Stimulated activated effector memory CD8-positive, alpha-beta T cell treated with anti-CD3 and anti-CD28 coated beads, Interleukin-12 subunit alpha, Interleukin-12 subunit beta, amount 100 ng/mL, for 72 hours (primary cell): ENCODE results near the gene UBE2J2.

ENCODE experiments used
- ATAC-seq: fragments of 150-1000 bp; cut with Tn5 transposase; 2 replicates; pipeline ENCODE4 v1.10.0; 2021
- DNase-seq, 2 donors: peaks; one replicate each; pipeline ENCODE4 v3.0.0; 2021 to 2022; ENCODE audit warnings: low spot score in 2 of 2
- H3K27ac Mint-ChIP-seq: one replicate; pipeline ENCODE4 v1.8.0; 2022; ENCODE audit warnings: mild to moderate bottlenecking, mixed read lengths
- H3K36me3 Mint-ChIP-seq: one replicate; pipeline ENCODE4 v1.8.0; 2022; ENCODE audit warnings: mild to moderate bottlenecking, mixed read lengths
- H3K4me1 Mint-ChIP-seq: one replicate; pipeline ENCODE4 v1.8.0; 2022; ENCODE audit warnings: mixed read lengths
- H3K4me3 Mint-ChIP-seq: one replicate; pipeline ENCODE4 v1.8.0; 2022; ENCODE audit warnings: mild to moderate bottlenecking, mixed read lengths
- H3K9me3 Mint-ChIP-seq: one replicate; pipeline ENCODE4 v1.8.0; 2022; ENCODE audit warnings: mixed read lengths

UBE2J2 gene

DNA sequence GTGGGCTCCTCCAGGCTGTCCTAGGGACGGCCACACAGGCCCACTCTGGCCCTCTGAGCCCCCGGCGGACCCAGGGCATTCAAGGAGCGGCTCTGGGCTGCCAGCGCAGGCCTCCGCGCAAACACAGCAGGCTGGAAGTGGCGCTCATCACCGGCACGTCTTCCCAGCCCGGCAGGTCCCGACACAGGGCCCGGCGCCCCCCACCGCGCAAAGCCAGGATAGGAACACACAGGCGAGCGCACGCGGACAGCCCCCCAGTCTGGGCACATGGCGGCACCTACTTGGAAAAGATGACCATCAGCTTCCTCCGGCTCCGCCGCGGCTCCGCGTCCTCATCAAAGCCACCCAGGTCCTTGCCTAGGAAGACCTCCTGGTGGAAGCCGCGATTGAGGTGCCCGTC lies 45.5 kb downstream of the UBE2J2 start:
- Mint-ChIP-seq H3K27ac (no peak overlapping the region), H3K4me1 (peaks cover 36% of the 10 kb centered on the region), H3K4me3 (no peak overlapping the region), H3K9me3 (no peaks in the 10 kb centered on the region), H3K36me3 (peaks cover 76% of the 10 kb centered on the region)
- ATAC-seq (no peak), DNase-seq (no peak)

DNA sequence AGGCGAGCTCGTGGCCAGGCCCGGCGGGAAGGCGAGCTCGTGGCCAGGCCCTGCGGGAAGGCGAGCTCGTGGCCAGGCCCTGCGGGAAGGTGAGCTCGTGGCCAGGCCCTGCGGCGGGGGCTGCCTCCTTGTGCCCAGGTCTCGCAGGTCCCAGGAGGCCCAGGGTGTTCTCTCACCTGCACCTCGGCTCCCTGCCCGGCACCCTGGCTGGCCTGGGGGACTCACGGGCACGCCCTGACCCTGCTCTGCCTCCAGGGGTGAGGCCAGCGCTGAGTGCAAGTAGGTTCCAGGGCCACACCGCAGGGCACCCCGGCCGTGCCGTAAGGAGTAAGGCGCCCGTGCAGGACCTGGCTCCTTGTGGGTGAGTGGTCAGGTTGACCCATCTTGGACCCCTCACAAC lies 46.3 kb downstream of the UBE2J2 start:
- no peak for ATAC-seq
- Mint-ChIP-seq H3K27ac (no peak overlapping the region), H3K36me3 (peaks cover 84% of the 10 kb centered on the region), H3K4me1 (peaks cover 42% of the 10 kb centered on the region), H3K4me3 (no peak overlapping the region), H3K9me3 (no peaks in the 10 kb centered on the region)
- DNase-seq, result no peak

DNA sequence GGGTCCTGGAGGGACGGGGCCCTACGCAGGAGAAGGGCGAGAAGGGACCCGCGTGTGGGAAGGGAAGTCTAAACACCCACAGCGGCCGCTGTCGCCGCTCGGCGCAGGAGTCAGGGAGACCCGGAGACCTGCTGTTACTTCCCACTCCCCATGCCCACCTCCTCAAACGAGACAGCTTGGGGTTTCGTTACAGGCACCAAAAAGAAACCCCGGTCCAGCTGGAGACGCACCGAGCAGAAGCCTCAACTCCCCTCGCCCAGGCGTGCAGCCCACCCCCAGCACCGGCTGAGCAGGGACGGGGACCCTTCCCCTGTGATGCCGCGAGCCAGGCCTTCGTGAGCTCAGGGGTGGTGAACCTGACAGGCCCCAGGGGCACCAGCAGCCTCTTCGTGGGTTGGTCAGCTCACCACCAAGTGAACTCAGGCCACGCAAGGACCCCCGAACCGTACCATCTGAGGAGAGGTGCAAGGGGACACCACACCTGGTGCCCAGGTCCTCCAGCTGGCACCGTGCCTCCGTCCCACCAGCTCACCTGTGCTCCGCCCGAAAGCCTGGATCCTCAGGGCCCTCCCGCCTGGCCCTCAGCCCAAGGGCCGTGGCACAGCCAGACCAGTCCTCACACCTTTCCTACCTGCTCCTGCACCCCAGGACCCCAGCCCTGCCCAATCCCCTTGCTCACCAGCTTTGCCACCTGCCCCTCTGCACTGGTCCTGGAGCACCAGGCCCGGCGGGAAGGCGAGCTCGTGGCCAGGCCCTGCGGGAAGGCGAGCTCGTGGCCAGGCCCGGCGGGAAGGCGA lies 46.9 kb downstream of the UBE2J2 start:
- DNase-seq (no peak), ATAC-seq (no peak)
- H3K4me1 Mint-ChIP-seq, result peaks cover 42% of the 10 kb centered on the region
- no peaks in the 10 kb centered on the region for H3K9me3 Mint-ChIP-seq
- H3K4me3 Mint-ChIP-seq, result no peak overlapping the region
- H3K27ac Mint-ChIP-seq, result no peak overlapping the region
- peaks cover 91% of the 10 kb centered on the region for H3K36me3 Mint-ChIP-seq

DNA sequence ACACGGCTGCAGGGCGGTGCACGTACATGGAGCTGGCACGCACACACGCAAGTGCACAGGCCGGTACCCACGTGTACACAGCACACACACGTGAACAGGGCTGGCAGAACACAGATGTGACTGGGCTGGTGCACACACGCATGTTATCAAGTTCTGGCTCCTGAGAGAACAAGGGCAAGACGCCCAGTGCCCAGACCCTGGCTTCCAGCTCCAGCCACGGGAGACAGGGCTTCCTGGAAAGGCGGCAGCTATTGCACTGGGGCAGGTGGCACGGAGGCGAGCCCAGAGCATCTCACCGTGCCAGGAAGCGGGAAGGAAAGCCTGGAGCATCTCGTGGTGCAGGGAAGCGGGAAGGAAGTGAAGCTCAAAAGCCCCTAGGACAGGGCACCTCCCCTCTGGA lies 47.7 kb downstream of the UBE2J2 start:
- Mint-ChIP-seq H3K4me1 (peaks cover 43% of the 10 kb centered on the region), H3K27ac (no peak overlapping the region), H3K36me3 (peaks cover 92% of the 10 kb centered on the region), H3K4me3 (no peak overlapping the region), H3K9me3 (no peaks in the 10 kb centered on the region)
- ATAC-seq (no peak), DNase-seq (no peak)

DNA sequence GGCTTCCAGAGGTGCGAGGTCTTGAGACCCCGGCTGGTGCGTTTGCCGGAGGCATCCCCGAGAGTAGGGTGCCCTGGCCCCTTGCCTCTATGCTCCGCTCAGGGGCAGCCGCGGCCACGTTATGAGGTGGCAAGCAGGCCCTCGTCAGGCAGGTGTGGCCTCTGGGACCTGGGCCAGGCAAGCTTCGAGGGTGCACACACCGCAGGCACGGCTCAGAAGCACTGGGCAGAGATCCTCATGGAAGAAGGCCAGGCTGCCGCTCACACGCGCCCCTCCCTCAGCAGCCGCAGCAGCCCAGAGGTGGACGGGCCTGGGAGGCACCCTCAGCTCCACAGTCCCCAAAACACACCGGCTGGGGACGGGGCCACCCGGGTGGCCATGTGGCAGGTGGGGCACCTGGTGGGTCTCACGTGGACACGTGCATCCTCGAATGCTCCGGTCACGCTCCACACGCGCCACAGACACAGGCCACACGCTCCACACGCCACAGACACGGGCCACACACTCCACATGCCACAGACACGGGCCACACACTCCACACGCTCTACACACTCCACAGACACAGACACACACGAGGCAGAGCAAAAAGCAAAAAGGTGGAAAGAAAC lies 48.3 kb downstream of the UBE2J2 start:
- H3K27ac Mint-ChIP-seq, result no peak overlapping the region
- no peak for ATAC-seq
- no peak for DNase-seq
- H3K4me1 Mint-ChIP-seq, result peaks cover 43% of the 10 kb centered on the region
- H3K4me3 Mint-ChIP-seq, result no peak overlapping the region
- H3K9me3 Mint-ChIP-seq, result no peaks in the 10 kb centered on the region
- H3K36me3 Mint-ChIP-seq, result peaks cover 92% of the 10 kb centered on the region

DNA sequence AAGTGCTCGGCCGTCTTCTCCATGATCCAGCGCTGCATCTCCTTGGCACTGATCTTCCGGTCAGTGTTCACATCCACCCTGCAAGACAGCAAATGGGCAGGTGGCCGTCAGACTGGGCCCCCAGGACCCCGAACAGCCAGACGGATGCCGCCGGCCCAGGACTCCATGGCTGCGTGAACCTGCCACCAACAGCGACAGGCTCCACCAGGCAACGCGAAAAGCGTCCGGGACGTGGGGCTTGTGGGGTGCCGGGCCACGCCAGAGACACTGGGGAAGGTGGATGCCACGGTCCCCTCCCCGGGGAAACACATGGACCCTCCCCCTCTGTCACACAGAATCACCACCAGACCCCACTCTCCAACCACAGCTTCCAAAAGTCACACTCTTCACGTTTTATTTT lies 49.8 kb downstream of the UBE2J2 start:
- no peak overlapping the region for H3K4me3 Mint-ChIP-seq
- H3K9me3 Mint-ChIP-seq, result no peaks in the 10 kb centered on the region
- no peak for ATAC-seq
- H3K36me3 Mint-ChIP-seq, result peaks cover 92% of the 10 kb centered on the region
- peaks cover 38% of the 10 kb centered on the region for H3K4me1 Mint-ChIP-seq
- DNase-seq, result no peak
- peak overlapping the region; percentile 81 for H3K27ac Mint-ChIP-seq

DNA sequence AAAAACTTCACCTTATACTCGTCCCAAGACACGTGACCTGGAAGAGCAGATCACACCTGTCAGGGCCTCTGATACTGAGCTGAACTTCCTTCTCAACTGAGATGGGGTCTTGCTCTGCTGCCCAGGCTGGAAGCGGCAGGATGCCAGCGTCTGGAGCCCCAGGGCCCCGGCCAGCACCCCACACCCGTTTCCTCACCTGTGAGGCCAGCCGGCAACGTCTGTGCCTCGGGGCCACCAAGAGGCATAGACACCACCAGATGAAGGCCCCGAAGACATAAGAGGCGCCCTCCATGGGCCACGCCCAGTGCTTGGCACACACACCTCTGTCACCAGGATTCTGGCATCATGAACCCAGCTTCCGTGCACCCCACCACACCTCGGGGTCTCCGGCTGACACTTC lies 50.3 kb downstream of the UBE2J2 start:
- H3K9me3 Mint-ChIP-seq, result no peaks in the 10 kb centered on the region
- H3K4me1 Mint-ChIP-seq, result peaks cover 38% of the 10 kb centered on the region
- ATAC-seq (no peak), DNase-seq (no peak)
- H3K4me3 Mint-ChIP-seq, result no peak overlapping the region
- H3K36me3 Mint-ChIP-seq, result peaks cover 92% of the 10 kb centered on the region
- peak overlapping the region; percentile 81 for H3K27ac Mint-ChIP-seq

DNA sequence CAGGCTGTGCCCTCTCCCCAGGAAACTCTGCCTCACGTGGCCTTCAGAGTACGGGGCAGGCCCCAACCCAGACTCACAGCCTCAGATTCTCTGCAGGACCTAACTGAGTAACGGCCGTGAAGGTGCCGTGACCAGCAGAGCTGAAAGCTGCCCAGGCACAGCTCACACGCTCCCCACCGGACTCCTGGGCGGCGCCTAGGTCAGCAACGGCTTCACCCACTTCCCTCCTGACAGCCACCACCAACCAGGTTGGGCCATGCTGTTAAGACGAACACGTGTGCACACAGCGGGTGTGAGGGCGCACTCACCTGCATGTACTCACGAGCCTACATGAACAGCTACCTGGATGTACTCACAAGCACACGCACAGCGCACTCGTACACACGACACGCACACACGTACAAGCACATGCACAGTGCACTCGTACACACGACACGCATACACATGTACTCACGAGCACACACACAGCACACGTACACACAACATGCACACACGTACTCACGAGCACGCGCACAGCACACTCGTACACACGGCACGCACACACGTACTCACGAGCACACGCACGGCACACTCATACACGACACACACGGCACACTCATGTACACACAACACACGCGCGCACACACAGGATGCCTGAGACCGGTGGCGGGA lies 51.0 kb downstream of the UBE2J2 start:
- no peak for ATAC-seq
- Mint-ChIP-seq H3K36me3 (peaks cover 93% of the 10 kb centered on the region), H3K4me1 (peaks cover 38% of the 10 kb centered on the region), H3K4me3 (no peak overlapping the region), H3K27ac (peak overlapping the region; percentile 81), H3K9me3 (no peaks in the 10 kb centered on the region)
- no peak for DNase-seq

DNA sequence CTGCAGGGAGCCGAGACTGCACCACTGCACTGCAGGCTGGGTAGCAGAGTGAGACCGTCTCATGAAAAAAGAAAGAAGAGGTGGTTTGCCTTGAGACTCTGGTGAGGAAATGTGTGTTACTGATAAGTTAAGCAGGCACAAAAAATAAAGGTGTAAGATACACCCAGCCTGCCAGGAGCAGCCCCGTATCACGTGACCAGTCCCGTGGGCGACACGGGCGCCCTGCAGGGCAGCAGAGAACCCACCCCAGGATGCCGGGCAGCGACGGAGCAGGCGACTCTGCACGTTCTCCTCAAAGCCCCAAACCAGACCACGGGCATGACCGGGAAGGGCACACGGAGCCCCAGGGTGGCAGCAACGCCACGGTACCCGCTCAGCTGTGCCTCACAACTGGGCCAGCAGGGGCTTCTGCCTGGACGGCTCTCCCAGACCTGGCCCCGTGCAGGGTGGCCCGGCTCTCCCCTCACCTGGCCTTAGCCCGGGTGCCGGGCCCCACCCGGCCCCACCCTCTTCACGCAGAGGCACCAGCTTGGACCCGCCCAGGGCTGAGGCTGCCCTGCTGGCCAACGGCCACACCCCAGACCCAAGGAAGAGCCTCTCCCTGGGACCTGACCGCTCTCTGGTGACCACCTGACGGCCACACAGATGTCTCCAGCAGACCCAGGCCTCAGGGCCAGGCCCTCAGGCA lies 51.6 kb downstream of the UBE2J2 start:
- ATAC-seq (no peak), DNase-seq (no peak)
- Mint-ChIP-seq H3K4me1 (peaks cover 38% of the 10 kb centered on the region), H3K4me3 (no peak overlapping the region), H3K36me3 (peaks cover 94% of the 10 kb centered on the region), H3K27ac (peak overlapping the region; percentile 81), H3K9me3 (no peaks in the 10 kb centered on the region)

DNA sequence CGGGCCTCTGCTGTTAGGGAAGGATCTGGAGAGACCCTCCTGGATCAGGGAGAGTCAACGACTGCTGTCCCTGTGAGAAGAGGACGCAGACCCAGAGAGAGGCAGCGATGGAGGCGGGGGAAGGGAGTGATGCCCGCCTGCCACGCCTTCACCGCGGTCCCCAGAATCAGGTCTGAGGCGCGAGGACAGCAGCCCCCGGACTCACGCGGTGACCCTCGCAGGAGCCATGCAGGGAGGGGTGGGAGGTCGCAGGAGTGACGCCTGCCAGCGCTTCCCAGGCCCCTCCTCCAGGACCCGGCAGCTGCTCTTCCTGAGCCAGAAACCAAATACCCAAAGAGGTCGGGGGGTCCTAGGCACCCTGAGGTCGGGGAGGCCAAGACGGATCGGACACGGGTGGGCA lies 53.5 kb downstream of the UBE2J2 start:
- peaks cover 95% of the 10 kb centered on the region for H3K36me3 Mint-ChIP-seq

DNA sequence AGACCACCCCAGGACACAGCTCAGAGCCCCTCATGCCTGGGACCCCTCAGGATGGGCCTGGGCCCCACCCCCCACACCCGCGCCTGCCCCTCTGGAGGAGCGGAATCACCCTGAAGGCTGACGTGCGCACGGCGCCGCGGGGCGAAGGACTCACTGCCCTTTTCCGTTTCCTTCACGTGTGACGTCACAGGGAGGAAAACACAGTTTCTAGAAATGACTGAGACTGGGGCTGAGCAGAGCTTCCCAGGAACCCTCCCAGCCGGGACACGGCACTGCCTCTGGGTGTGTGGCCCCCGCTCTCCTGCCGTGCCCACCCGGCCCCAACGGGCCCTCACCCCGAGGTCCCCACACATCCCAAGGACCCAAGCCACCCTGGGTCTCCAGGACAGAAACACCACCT lies 54.3 kb downstream of the UBE2J2 start:
- Mint-ChIP-seq H3K4me1 (peaks cover 50% of the 10 kb centered on the region), H3K36me3 (peaks cover 100% of the 10 kb centered on the region), H3K27ac (peak overlapping the region; percentile 93), H3K9me3 (no peaks in the 10 kb centered on the region), H3K4me3 (peak overlapping the region; percentile 93)
- ATAC-seq (peak; percentile 57), DNase-seq (no peak)

More for the DNA sequence above, 53.5 kb downstream of the UBE2J2 start:
- peak overlapping the region; percentile 93 for H3K27ac Mint-ChIP-seq
- H3K9me3 Mint-ChIP-seq, result no peaks in the 10 kb centered on the region
- ATAC-seq, result no peak
- peak overlapping the region; percentile 93 for H3K4me3 Mint-ChIP-seq
- peaks cover 48% of the 10 kb centered on the region for H3K4me1 Mint-ChIP-seq
- no peak for DNase-seq

DNA sequence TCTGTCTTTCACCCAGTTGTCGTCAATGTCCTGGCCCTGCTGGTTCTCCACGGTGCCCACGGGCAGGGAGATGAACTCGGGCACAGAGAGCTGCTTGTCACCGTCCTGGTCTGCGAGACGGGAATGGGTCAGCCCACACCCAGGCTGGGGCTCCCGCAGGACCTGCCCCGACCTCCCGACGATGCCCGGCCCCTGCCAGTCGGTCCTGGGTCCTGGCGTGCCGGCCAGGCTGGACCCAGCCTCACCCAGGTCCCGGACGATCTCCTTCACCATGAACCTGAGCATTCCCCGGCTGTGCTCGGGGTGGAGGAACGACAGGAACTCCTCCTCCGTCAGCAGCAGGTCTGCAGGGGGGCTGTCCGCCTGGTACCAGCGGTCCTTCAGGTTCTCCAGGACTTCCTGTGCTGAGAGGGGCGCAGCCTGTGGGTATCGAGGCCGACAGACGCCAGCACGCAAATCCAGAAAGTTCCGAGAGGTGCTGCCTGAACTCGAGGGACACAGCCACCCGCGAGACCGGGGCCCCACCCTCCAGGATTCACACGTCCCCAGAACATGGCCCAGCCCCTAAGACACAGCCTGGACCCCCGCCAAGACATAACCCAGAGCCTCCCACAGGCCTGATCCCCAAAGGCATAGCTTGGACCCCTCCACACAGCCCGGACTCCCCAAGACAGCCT lies 55.0 kb downstream of the UBE2J2 start:
- peak overlapping the region; percentile 93 for H3K4me3 Mint-ChIP-seq
- H3K36me3 Mint-ChIP-seq, result peaks cover 98% of the 10 kb centered on the region

DNA sequence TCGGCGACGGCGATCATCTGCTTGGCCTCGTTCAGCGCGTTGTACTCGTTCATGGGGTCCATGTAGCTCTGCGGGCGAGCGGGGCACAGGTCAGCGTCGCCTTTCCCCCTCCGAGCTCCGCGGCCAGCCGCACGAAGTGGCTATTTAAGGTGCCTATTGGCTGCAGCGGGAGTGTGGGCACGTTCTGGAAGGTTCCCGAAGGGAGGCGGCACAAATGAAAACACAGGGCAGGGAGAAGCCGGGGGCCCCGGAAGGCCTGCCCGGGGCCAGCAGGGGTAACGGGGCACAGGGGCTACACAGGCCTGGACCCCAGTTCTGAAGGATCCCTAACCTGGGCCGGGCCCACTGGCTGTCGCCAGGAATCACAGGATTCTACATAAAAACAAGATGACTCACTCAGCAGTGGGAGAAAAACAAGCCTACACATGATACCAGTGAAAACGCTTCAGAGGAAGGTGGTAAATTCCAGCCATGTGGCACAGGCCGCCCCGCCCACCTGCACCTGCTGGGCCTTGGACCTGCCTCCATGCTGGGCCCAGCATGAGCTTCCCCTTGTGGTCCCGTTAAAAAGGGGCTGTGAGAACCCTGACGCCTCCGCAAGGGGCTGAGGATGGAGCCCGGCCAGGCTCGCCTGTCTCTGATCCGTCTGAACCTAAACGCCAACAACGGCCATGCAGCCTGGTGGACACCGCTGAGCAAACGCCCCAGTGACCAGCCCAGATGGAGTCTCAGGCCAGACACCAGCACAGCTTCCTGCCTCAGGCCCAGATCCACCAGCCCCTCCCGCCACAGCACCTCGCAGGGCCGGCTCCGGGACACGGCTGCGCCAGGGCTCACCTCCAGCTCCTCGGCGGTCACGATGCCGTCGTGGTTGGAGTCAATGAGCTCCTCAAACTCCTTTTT lies 55.8 kb downstream of the UBE2J2 start:
- DNase-seq (no peak), ATAC-seq (no peak)
- no peaks in the 10 kb centered on the region for H3K9me3 Mint-ChIP-seq
- peaks cover 98% of the 10 kb centered on the region for H3K36me3 Mint-ChIP-seq
- H3K4me1 Mint-ChIP-seq, result peaks cover 47% of the 10 kb centered on the region
- peak overlapping the region; percentile 96 for H3K27ac Mint-ChIP-seq
- H3K4me3 Mint-ChIP-seq, result peak overlapping the region; percentile 93

More for the DNA sequence above, 55.0 kb downstream of the UBE2J2 start:
- H3K4me1 Mint-ChIP-seq, result peaks cover 53% of the 10 kb centered on the region
- H3K9me3 Mint-ChIP-seq, result no peaks in the 10 kb centered on the region
- DNase-seq (no peak), ATAC-seq (no peak)
- peak overlapping the region; percentile 93 for H3K27ac Mint-ChIP-seq
